AG10803 (cell line): ENCODE data around the gene ADAM33.

Experiments
- DNase-seq: peaks from one replicate; pipeline ENCODE4 v3.0.0; 2010; ENCODE audit warnings: low read depth
- H3K4me3 ChIP-seq: 2 replicates; pipeline ENCODE4 v1.5.1; 2011; ENCODE audit warnings: mild to moderate bottlenecking, low read length, control low read depth
- TF ChIP-seq, protein P1 (sequence below): conservative IDR thresholded peaks from 2 replicates; pipeline ENCODE4 v1.5.1; 2011; ENCODE audit warnings: mild to moderate bottlenecking, low read length, control low read depth, inconsistent platforms

ADAM33 gene

DNA sequence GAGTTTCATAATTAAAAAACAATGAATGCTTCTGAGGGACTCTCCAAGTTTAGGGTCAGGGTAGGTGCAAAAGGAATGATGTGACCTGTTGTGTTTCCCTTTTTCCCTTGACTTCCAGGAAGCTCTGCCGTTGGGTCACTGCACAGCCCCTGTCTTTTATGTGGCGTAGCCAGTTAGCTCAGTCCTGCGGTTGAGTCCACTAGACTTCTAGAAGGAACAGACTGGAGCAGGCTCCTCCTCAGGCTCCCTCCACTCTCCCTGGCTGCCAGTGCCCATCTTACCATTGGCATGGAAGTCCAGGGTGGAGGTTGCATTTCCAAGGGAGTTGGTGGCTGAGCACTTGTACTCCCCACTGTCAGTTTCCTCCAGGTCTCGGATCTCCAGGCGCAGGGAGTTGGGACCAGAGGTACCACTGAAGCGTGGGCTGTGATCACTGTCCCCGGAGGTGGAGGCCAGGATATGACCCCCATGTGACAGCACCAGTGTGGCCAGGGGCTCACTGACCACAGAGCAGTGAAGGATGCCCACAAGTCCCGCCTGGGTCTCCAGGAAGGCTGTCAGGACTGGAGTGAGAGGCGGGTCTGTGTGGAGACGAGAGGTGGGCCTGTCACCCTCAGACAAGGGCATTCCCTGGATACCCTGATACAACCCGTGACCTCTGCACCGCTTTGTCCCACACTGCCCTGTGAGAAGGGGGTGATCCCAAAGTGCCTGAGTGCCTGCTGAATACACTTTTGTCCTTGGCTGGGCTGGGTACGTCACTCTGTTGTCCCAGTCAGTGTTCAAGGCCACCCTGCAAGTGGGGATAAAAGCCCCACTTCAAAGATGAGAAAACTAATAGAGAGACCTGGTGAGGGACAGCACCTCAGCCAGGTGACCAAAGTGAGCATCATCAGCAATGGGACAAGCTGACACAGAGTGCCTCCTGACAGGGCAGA is 19.5 kb upstream of the ADAM33 start:
- TF ChIP-seq, protein P1, sequence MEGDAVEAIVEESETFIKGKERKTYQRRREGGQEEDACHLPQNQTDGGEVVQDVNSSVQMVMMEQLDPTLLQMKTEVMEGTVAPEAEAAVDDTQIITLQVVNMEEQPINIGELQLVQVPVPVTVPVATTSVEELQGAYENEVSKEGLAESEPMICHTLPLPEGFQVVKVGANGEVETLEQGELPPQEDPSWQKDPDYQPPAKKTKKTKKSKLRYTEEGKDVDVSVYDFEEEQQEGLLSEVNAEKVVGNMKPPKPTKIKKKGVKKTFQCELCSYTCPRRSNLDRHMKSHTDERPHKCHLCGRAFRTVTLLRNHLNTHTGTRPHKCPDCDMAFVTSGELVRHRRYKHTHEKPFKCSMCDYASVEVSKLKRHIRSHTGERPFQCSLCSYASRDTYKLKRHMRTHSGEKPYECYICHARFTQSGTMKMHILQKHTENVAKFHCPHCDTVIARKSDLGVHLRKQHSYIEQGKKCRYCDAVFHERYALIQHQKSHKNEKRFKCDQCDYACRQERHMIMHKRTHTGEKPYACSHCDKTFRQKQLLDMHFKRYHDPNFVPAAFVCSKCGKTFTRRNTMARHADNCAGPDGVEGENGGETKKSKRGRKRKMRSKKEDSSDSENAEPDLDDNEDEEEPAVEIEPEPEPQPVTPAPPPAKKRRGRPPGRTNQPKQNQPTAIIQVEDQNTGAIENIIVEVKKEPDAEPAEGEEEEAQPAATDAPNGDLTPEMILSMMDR = no peak
- no peak for DNase-seq

GRCh38 chr20:3699037-3699436 is 17.2 kb upstream of the ADAM33 start:
- no peak for DNase-seq

More for the DNA sequence above, 19.5 kb upstream of the ADAM33 start:
- no peak overlapping the region for H3K4me3 ChIP-seq

DNA sequence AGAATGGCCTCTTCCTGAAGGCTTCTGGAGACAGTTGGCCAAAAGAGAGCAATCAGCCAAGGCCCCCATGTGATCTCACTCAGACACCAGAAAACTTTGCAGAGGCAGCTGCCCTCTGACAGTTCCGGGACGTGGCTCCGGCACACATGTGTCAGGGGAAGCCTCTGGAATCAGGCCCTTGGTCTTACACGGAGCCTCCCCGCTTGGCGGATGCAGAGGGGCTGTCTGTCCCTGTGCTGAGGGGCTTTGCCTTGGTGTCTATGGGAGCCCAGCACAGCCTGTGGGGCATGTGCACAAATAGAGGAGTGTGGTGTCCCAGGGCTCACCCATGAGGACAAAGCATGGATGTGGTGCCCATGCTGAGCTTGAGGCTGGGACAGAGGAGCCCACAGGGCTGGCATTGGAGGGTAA is 16.8 kb upstream of the ADAM33 start:
- no peak overlapping the region for H3K4me3 ChIP-seq
- TF ChIP-seq, protein P1 = no peak
- no peak for DNase-seq

More at GRCh38 chr20:3699037-3699436, 17.2 kb upstream of the ADAM33 start:
- TF ChIP-seq, protein P1 = no peak
- H3K4me3 ChIP-seq = no peak overlapping the region

DNA sequence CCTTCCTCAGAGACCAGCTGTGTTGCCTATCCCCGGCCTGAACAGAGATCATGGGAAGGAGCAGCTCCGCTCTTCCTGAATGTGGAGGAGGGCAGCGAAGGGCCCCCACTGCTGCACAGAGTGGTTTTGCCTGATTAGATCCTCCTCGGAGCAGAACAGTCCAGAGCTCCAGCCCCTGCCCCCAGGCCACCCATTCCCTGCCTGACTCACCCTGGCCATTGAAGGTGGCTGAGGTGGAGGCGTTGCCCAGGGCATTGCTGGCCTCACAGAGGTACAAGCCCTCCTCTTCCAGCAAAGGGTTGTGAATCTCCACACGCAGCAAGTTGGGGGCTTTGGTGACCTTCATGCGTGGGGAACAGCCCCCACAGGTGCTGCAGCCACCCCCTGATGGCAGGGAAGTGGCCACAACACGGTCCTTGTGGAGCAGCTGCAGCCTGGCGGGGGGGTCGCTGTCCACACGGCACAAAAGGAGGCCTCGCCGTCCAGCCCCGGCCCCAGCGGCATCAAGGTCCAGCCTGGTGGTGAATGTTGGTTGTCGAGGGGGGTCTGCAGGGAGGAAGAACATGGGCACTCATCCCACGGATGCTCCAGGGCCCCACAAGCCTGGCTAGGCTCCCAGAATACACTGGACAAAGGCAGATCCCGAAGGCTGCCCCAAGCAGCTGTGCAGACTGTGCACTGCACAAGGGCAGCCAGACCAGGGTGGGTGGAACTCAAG is 15.9 kb upstream of the ADAM33 start:
- TF ChIP-seq, protein P1 = no peak
- H3K4me3 ChIP-seq = no peak overlapping the region
- DNase-seq = no peak

GRCh38 chr20:3696745-3697587 is 15.2 kb upstream of the ADAM33 start:
- TF ChIP-seq, protein P1 = no peak
- H3K4me3 ChIP-seq = no peak overlapping the region
- no peak for DNase-seq

GRCh38 chr20:3696200-3696599 is 14.4 kb upstream of the ADAM33 start:
- DNase-seq = no peak
- TF ChIP-seq, protein P1 = peak; percentile 56
- H3K4me3 ChIP-seq = no peak overlapping the region
